HG02870 (cell line): ENCODE data around the gene TRMT1L.
"Not testable (repeated sequence)": the region's sequence is repeated elsewhere in the genome, so short reads cannot be mapped to it uniquely, and the experiment has no call there.

Source experiments
- ATAC-seq: cut with Tn5 transposase; IDR thresholded peaks from one replicate; pipeline ENCODE4 v1.9.1; 2021; ENCODE audit warnings: mild to moderate bottlenecking, moderate library complexity; ENCODE audit not compliant: unreplicated experiment

Gene TRMT1L, protein sequence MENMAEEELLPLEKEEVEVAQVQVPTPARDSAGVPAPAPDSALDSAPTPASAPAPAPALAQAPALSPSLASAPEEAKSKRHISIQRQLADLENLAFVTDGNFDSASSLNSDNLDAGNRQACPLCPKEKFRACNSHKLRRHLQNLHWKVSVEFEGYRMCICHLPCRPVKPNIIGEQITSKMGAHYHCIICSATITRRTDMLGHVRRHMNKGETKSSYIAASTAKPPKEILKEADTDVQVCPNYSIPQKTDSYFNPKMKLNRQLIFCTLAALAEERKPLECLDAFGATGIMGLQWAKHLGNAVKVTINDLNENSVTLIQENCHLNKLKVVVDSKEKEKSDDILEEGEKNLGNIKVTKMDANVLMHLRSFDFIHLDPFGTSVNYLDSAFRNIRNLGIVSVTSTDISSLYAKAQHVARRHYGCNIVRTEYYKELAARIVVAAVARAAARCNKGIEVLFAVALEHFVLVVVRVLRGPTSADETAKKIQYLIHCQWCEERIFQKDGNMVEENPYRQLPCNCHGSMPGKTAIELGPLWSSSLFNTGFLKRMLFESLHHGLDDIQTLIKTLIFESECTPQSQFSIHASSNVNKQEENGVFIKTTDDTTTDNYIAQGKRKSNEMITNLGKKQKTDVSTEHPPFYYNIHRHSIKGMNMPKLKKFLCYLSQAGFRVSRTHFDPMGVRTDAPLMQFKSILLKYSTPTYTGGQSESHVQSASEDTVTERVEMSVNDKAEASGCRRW

DNA sequence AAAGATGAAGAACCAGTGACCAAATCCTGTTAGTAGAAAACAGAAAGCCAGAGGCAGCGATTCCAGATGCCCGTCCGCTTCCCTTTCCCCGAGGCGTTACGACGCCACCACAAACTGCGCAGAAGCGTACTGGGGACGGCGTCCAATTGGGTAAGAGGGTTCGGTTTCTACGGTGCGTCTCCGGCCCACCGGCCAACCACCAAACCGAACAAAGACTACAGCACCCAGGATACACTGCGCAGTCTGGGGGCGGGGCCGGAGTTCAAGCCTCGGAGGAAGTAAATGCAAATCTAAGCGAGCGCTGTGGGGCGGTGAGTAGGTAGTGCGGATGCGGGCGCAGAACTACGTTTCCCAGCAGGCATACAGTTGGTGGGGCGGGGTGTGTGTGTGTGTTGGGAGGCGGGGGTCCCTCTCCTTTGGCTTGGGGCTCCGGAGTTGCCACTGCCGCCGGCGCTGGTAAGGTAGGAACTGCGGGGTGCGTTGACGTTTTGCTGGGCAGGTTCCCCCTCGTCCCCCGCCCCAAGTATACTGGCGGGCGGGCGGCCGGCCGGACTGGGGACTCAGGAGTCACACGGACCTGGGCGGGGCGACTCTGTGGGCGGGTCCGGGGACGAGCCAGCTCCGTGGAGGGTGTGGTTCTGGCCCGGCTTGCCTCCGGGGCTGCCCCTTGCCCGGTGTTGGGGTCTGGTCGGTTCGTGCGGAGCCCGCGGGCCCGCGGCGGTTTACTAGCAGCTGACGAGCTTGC, at the start of gene TRMT1L, which contains the start of gene SWT1:
TSS of gene TRMT1L (minus strand) at position 100 of the 745 bp plus-strand sequence. CDS start 241 bp downstream, outside the sequence.
TSS of gene SWT1 (plus strand) at position 314 of the 745 bp plus-strand sequence. CDS start 3,675 bp downstream, outside the sequence.
- peak; percentile 91 for ATAC-seq

DNA sequence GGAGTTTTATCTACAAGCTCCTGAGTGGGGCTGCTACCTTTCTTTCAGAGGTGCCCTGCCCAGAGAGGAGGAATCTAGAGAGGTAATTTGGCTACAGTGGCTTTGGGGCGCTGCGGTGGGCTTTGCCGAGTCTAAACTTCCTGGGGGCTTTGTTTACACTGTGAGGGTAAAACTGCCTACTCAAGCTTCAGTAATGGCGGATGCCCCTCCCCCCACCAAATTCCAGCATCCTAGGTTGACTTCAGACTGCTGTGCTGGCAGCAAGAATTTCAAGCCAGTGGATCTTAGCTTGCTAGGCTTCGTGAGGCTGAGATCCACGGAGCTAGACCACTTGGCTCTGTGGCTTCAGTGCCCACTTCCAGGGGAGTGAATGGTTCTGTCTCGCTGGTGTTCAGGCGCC, 44.1 kb upstream of the TRMT1L start:
- no peak for ATAC-seq

DNA sequence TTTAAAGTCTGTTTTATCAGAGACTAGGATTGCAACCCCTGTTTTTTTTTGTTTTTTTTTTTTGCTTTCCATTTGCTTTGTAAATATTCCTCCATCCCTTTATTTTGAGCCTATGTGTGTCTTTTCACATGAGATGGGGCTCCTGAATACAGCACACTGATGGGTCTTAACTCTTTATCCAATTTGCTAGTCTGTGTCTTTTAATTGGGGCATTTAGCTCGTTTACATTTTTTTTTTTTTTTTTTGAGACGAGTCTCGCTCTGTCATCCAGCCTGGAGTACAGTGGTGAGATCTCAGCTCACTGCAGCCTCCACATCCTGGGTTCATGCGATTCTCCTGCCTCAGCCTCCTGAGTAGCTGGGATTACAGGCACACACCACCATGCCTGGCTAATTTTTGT, 42.0 kb upstream of the TRMT1L start:
- not testable (repeated sequence) for ATAC-seq

DNA sequence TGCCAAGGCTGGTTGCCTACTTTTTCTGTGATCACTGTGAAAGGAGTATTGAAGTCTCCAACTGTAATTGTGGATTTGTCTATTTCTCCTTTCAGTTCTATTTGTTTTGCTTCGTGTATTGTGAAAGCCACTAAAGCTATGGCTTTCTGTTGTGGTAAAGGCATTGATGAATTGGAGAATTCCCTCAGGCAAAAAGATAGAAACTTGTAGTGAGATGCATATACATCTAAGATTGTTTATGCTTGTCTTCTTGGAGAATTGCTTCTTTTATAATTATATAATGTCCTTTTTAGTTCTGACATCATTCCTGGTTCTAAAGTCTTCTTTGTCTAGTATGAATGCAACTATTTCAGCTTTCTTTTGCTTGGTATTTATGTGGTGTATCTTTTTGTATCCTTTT, 37.0 kb upstream of the TRMT1L start:
- no peak for ATAC-seq

DNA sequence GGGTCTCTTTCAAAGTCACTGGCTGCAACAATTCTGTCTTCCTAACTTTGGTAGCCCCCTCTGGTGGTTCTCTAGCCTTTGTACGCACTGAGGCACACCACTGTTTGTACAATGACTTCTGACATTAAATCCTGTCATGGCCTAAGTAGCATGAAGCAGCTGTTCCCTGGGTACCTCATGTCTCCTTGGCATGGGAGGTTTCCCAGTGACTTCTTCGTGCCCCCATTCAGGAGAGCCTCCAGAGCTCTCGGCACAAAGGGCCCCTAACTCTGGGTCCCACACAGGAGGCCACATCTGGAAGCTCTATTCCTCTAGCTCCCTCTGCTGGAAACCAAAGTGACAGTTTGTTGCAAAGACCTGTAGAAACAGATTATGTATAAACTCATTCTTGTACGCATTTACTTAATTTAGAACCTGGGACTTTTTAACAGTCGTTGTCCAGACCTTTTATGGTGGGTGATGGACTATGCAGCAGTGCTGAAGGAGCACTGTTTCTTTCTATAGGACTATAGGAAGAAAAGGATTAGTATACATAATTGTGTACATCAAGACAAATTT, 13.6 kb upstream of the TRMT1L start:
- peak; percentile 91 for ATAC-seq

DNA sequence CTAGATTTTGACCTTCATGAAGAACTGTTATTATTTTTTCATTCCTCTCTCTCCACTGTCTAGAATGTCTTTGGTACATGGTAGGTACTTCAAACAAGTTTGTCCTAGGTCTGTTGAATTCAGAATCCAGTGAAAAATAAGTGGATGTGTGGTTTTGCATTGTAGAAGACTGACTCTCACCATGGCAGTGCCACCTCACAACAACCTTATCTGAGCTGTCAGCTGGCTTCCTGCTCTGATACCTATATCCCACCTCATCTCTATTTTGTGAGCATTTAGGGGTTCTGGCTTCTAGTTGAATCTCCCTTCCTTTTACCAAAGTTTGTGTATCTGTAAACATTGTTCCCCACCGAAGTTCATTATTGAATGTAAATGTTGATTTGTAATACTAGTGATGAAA, 9.4 kb upstream of the TRMT1L start:
- ATAC-seq, result no peak

DNA sequence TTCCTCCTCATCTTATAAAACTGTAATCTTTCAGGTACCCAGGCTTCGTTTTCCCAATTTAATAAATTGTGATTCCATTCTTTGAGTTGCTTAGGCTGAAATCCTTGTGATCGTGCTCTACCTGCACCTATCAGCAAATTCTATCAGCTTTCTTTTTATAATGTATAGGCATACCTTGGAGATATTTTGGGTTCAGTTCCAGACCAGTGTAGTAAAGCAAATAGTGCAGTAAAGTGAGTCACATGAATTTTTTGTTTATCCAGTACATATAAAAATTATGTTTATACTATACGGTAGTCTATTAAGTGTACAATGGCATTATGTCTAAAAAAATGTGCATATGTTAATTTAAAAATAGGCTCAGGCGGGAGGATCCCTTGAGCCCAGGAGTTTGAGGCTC, 5.7 kb upstream of the TRMT1L start:
- ATAC-seq, result no peak

DNA sequence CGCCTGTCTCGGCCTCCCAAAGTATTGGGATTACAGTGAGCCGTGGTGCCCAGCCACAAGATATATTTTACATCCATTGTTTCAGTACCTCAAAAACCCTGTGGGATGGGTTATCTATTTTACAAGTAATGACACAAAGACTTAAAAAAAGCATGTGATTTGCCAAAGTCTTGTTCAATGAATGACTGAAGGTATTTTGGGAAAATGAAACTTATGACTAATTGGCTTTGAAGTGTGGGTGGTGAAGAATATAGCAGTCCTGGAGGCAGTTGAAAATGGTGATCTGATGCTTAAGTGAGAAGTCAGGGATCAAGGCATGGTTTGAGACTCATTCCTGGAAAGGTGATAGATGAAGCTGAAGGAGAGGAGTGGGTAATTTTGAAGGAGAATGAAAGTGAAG, 3.2 kb upstream of the TRMT1L start:
- no peak for ATAC-seq

DNA sequence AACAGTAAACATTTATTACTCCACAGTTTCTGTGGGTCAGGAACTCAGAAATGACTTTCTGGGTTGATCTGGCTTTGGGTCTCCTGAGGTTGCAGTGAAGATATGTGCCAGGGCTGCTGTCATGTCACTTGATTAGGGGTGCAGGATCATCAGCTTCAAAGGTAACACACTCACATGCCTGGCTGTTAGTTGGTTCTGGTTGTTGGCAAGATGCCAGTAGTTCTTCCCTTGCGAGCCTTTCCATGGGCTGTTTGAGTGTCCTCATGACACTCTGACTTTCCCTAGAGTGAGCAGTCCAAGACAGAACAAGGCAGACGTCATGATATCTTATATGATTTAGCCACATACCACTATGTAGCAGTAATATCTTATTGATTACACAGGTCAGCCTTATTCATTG, 2.0 kb upstream of the TRMT1L start:
- no peak for ATAC-seq

DNA sequence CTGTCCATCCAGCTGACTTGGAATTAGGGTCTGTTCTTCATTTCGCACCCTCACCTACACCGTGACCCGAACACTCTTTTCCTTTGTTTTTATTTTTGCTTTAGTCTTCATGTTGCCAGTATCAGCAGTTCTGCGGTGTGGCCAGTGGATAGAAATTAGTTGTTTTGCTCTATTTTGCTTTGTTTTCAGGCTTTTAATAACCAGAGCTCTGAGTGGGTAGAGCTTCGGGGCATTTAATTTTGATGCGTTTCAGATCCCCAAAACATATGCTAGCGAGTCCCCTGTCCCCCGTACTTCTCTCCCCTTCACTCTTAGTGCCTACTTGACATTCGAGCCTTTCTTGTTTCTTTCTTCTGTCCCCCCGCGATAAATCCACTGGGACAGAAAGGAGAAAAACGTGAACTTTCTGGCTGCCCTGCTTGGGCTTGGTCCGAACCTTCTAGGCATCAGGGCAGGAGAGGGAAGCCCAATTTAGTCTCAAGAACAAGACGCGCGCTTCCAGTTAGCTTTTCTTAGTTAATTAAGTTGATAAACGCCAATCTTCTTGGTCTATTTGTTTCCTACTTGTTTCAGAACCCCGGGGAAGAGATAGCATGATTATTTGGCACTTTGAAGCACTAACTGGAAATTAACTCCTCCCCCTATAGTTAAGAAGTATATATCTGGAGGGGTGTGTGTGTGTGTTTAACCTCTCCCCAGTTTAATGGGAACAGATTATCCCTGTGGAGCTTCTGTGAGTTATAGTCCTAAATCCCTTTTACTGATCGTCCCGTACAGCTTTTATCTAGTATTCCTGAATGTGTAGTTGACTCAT, 1.1 kb upstream of the TRMT1L start:
- ATAC-seq, result no peak

DNA sequence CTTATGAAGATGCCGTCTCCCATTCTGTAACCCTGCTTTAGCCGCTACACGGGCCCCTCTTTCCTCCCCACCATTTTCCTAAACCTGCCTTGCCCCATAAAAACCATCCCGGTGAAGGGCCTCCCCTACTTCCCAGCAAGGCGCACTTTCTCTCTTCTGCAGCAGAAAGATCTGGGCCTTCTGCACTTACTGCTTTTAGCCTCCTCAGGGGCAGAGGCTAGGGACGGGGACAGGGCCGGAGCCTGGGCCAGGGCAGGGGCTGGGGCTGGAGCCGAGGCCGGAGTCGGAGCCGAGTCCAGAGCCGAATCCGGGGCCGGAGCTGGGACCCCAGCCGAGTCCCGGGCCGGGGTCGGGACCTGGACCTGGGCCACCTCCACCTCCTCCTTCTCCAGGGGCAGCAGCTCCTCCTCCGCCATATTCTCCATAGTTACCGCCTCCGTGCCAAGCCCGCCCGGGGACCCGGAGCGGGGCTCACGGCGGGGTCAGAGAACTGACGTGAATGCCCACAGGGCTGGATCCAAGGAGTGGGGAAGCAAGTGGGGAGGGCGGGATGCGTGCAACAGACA, 382 bp downstream of the TRMT1L start:
- peak; percentile 20 for ATAC-seq

DNA sequence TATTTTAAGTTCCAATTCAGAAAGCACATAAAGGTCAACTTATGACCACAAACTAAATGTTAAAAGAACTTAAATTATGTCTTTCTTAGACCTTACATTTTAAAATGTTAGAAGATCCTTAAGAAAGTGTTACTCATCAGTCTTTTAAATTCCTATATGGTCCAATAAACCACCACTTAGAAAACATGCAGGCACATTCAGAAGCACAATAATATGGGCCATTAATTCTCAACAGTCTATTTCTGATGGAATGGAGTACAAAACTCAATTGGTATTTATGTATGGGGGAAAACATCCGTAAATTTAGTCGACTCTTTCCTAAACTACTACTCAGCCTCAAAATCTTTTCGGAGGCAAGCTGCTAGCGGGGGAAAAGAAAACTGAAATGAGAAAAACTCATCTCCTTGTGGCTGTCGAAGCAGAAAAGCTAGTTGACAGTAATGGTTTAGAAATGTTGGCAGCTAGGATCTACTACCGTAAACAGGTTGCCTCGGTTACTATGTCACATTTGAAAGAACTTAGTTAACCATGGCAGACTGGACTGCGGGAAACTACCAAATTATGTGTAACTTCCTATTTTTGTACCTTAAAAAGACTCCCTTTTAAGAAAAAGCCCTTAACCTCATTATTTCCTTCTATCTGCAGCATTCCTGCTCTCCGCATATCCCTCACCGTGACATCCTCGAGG, 1.0 kb downstream of the TRMT1L start:
- no peak for ATAC-seq

DNA sequence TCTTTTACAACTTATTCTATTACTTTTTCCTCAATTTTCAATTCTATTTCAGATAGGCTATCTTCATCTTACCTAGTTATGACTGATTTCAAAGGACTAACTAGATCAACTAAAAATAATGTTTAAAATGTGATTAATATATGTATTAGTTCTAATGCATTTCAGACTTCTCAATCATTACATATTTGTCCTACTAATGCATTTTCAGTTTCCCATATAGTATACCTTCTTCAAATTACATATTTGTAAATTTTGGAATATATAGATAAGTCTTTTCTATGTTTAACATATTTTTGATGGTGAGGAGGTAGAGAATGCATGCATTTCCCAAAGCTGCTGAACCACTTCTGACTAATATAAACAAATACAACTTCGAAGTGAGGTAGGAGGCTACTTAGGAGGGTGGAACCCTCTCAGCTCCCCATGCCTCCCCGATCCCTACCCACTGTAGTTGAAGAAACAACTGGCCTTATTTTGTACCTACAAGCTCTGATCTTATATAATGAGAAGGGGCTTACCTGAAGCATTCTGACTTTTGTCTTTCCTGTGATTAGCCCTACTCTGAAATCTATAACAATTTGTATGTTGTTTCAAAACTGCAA, 1.7 kb downstream of the TRMT1L start:
- no peak for ATAC-seq

DNA sequence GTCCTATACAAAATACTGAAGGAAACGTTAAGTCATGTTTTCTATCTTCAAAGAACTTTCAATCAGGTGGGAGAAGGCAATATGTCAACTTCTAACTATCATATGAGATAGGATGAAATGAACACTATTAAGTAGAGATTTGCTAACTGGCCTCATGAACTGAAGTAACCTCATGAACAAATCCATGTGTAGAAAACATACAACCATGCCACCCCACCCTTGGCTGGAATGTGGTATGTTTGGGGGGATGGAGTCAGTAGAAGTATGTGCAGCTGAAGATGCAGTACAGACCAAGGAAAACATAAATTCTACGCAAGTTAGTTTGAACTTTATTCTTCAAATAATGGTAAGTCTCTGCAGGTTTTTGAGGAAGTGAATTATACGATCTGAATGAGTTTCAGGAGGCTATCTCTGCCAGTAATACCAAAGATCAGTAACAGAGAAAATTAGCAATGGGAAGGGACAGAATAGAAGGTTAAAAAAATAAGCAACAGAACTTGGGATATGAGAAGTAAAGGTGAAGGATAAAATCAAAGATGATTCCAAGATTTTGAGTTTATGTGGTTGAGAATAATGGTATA, 4.5 kb downstream of the TRMT1L start:
- ATAC-seq, result no peak

DNA sequence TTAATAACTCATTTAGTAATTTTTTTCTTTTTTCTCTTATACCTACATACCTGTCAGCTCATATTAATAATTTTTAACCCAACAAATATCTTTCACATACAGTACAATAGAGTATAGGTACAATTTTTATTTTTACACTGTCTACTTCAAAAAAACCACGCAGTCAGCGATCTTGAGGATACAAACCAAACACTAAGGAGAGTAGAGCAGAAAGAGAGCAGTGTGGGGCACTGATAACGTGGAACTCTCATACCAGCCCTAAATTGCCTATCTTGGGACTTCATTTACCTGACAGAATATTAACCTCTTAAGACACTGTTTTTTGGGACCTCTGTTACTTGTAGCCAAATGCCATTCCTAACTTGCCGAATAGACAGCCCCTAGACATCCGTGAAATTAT, 5.5 kb downstream of the TRMT1L start:
- no peak for ATAC-seq

DNA sequence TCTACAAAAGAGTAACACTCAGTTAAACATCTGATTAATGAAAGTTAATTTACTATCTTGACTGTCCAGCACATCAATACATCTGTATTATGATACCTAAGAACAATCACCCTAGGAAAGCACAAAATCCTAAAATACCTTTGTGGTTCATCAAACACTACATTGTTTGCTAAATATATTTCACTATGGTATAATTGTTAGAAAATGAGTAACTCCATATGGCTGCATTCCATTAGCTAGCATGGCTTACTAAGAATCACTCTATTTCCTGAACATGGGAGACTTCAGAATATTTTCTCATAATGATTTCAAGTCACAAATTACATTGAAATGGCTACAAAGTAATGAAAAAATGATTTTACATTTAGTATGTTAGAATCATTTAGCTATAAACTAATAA, 12.5 kb downstream of the TRMT1L start:
- ATAC-seq, result no peak

DNA sequence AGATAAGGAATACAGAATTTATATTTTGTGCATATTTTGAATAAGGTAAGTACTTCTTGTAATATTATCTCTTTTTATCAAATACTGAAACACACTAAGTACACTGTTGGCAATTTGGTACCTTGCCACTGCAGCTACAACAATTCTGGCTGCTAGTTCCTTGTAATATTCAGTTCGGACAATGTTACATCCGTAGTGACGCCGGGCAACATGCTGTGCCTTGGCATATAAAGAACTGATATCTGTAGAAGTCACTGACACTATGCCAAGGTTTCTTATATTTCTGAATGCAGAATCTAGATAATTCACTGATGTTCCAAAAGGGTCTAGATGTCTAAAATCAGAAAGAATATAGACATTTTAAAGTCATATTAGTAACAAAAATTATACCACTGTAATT, 17.5 kb downstream of the TRMT1L start:
- no peak for ATAC-seq

DNA sequence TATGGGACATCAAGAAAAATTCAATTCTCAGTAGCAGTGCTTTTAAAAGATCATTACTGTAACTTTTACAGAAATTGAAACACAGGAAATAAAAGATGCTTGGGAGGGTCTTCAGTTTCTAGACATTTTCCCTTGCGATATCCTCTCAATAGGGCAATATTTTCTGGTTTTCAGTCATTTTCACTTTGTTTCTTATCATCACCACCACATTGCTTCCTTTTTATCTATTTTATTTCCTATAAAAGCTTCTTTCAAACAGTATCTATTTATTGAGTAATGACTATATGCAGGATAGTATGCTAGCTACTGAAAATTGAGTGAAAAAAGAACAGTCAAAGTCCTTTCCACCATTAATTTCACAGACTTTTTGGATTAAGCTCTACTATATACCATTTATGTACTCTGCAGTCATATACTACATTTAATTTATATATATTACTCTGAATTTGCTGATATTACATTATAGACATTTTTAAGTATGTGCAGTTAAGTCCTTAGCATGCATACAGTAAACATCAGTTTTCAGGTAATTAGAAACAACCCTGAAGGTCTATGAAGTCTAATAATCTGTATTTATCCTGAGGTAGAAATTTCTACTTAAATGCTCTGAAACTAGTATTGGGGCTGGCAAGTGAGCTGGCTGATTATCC, 18.7 kb downstream of the TRMT1L start:
- no peak for ATAC-seq
